GM10847 (cell line): ENCODE results near the gene PDCL3.

ENCODE experiments used
- POLR2A ChIP-seq: IDR thresholded peaks from 2 replicates; pipeline ENCODE4 v1.6.1; 2011; ENCODE audit not compliant: insufficient read length; ENCODE audit errors: extremely low read depth

The PDCL3 gene

GRCh38 chr2:100544911-100545596, 17.7 kb upstream of the PDCL3 start:
- no peak for TF ChIP-seq POLR2A

GRCh38 chr2:100546469-100546868, 16.3 kb upstream of the PDCL3 start:
- no peak for TF ChIP-seq POLR2A

GRCh38 chr2:100548771-100549170, 14.0 kb upstream of the PDCL3 start:
- TF ChIP-seq POLR2A, result no peak

- no peak for TF ChIP-seq POLR2A
These were observed 11.5 kb upstream of the PDCL3 start for GRCh38 chr2:100551303-100551702.

GRCh38 chr2:100554798-100555407, 7.9 kb upstream of the PDCL3 start:
- no peak for TF ChIP-seq POLR2A

GRCh38 chr2:100556746-100557145, 6.0 kb upstream of the PDCL3 start:
- TF ChIP-seq POLR2A, result no peak

- no peak for TF ChIP-seq POLR2A
These were observed 2.5 kb upstream of the PDCL3 start for GRCh38 chr2:100560216-100560830.

GRCh38 chr2:100561191-100561590, 1.6 kb upstream of the PDCL3 start:
- no peak for TF ChIP-seq POLR2A

GRCh38 chr2:100563407-100564247, 834 bp downstream of the PDCL3 start:
- TF ChIP-seq POLR2A, result no peak

GRCh38 chr2:100568989-100569388, 6.2 kb downstream of the PDCL3 start:
- TF ChIP-seq POLR2A, result no peak

- TF ChIP-seq POLR2A, result no peak
These were observed 8.9 kb downstream of the PDCL3 start for GRCh38 chr2:100571668-100572067.

GRCh38 chr2:100577777-100578176, 15.0 kb downstream of the PDCL3 start:
- TF ChIP-seq POLR2A, result no peak

GRCh38 chr2:100580367-100581276, 17.8 kb downstream of the PDCL3 start:
- TF ChIP-seq POLR2A, result no peak

- no peak for TF ChIP-seq POLR2A
These were observed 18.5 kb downstream of the PDCL3 start for GRCh38 chr2:100581277-100581612.

- TF ChIP-seq POLR2A, result no peak
These were observed 22.0 kb downstream of the PDCL3 start for GRCh38 chr2:100584816-100585215.
